NB4 (cell line): Measurements from ENCODE around the gene ECE1.
A peak's percentile ranks its signal among the peaks of the same experiment; 100 is the strongest.
"Not testable (repeated sequence)": the region's sequence is repeated elsewhere in the genome, so short reads cannot be mapped to it uniquely, and the experiment has no call there.

Experiments
- DNase-seq: peaks from one replicate; pipeline ENCODE4 v3.0.0; 2010; ENCODE audit warnings: low read depth
- H3K4me3 ChIP-seq: one replicate; pipeline ENCODE4 v1.5.1; 2011; ENCODE audit warnings: mild to moderate bottlenecking, low read depth, low read length, moderate library complexity
- CTCF ChIP-seq: IDR thresholded peaks from one replicate; pipeline ENCODE4 v1.5.1; 2012; ENCODE audit warnings: low read depth, low read length
- MYC ChIP-seq: IDR thresholded peaks from 2 replicates; pipeline ENCODE4 v1.6.1; 2011; ENCODE audit warnings: low read depth, low read length
- POLR2A ChIP-seq: IDR thresholded peaks from 2 replicates; pipeline ENCODE4 v1.6.1; 2011; ENCODE audit warnings: mild to moderate bottlenecking; ENCODE audit not compliant: insufficient read length; ENCODE audit errors: extremely low read depth
- TF ChIP-seq, protein P1 (sequence below): IDR thresholded peaks from 2 replicates; pipeline ENCODE4 v1.6.1; 2011; ENCODE audit warnings: low read depth, low read length

Gene ECE1

GRCh38 chr1:21285055-21285372, 5.2 kb downstream of the ECE1 start:
- DNase-seq: no peak
- H3K4me3 ChIP-seq: no peak overlapping the region
- TF ChIP-seq MYC (no peak), CTCF (no peak), POLR2A (no peak)

DNA sequence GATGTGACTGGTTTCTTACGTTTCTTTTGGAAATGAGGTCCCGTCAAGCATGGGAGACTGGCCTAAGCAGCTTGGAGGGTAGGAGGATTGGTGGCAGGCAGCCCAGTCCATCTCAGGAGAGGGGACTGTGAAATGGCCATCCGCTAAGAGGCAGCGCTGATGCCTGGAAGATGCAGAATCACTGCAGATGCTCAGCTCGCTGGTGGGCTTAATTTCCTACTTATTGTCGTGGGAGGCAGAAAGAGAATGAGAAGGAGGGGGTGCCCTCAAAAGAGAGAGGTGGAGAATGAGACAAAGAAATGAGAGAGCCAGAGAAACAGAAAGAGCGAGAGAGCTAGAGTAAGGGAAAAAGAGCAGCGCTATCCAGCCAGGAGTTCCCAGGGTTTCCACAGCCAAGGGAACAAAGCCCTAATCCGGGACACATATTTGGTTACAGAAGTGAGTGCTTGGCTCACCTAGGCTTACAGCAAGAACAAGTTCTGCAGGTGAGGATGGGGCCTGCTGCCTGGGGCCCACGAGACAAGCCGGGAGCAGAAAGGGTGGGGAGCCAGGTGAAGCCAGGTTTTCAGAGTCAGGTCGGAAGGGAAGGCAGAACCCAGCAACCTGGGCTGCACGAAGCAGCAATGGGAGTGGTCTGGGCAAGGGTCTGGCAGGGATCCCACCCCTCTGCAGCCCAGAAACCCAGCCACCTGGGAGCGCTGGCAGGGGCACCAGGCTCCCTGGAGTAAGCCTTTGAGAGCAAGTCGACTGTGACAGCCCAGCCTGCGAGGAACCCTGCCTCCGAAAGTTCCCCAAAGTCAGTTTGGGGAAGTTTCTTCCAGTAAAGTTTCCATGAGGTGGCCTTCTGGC, 5.8 kb downstream of the ECE1 start:
- TF ChIP-seq, protein P1, sequence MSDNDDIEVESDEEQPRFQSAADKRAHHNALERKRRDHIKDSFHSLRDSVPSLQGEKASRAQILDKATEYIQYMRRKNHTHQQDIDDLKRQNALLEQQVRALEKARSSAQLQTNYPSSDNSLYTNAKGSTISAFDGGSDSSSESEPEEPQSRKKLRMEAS: no peak
- no peak for TF ChIP-seq POLR2A
- TF ChIP-seq MYC: no peak
- TF ChIP-seq CTCF: no peak
- no peak for DNase-seq
- H3K4me3 ChIP-seq: no peak overlapping the region

DNA sequence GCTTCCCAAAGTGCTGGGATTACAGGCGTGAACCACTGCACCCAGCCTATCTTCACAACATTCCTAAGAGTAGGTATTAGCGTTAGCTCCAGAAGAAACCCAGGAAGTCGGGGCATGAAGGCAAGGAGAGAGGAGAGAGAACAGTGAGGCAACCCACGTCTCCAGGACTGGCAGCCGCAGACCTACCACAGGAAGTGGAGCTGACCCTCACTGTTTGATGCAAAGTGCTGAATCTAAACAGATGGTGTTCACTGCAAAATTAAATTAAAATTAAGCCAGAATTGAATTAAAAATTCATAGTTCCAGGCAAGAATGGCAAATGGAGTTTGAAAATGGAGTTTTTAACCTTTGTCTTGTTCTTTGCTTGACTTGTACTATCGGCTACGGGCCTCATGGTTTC, 6.7 kb downstream of the ECE1 start:
- DNase-seq: no peak
- no peak overlapping the region for H3K4me3 ChIP-seq
- TF ChIP-seq MYC: no peak
- TF ChIP-seq CTCF: no peak
- no peak for TF ChIP-seq POLR2A
- TF ChIP-seq, protein P1: no peak

GRCh38 chr1:21282020-21282419, 8.2 kb downstream of the ECE1 start:
- H3K4me3 ChIP-seq, DNase-seq: not testable (repeated sequence)

GRCh38 chr1:21280482-21280881, 9.8 kb downstream of the ECE1 start:
- no peak for TF ChIP-seq MYC
- no peak for TF ChIP-seq CTCF
- TF ChIP-seq, protein P1: no peak
- H3K4me3 ChIP-seq: no peak overlapping the region
- DNase-seq: no peak

DNA sequence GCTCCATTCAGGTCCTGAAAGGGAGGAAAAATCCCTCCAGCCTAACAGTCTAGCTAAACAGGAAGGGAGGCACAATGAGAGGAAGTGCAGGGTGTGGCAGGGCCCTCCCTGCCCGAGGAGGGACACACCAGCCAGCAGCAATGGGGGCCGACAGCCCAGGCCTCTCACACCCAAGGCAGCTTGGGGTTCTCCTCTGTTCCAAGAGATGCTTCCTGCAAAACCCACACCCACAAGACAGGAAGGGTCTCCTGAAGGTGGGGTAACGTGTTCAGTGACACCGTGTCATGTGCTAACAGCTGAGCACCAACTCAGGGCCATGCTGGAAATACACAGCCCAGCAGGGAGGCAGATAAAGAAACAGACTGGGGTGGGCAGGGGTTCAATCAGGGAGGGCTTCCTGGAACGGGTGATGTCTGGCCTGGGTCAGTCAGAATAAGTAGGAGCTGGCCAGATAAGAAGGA, 10.2 kb downstream of the ECE1 start:
- no peak overlapping the region for H3K4me3 ChIP-seq
- DNase-seq: peak; percentile 29
- TF ChIP-seq CTCF: no peak
- no peak for TF ChIP-seq MYC
- TF ChIP-seq POLR2A: no peak
- TF ChIP-seq, protein P1: no peak
